GM19023 (cell line): ENCODE measurements around the gene GPR78.

Experiments used
- ATAC-seq: cut with Tn5 transposase; IDR thresholded peaks from one replicate; pipeline ENCODE4 v1.9.1; 2021; ENCODE audit warnings: mild to moderate bottlenecking, moderate library complexity; ENCODE audit not compliant: unreplicated experiment

GPR78 gene

GRCh38 chr4:8597791-8598190, 17.6 kb downstream of the GPR78 start:
- ATAC-seq = no peak

- ATAC-seq = no peak
Observed at GRCh38 chr4:8598391-8599090, 18.3 kb downstream of the GPR78 start.

DNA sequence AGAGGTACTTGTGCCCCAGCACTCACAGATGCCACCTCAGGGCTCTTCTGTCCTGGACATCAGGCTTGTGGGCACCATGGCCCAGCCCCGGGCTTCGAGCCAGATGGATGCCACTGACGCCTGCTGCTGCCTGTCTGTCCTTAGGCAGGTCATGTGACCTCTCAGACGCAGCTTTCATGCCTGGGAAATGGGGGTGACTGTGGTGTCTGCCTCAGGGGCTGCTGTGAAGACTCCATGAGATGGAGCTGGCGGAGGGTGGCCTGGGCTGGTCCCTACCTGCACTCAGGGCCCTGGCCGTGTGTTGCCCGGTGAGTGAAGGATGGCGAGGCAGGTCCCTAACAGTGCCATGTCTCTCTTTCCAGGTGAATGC, 18.9 kb downstream of the GPR78 start:
- ATAC-seq = no peak

DNA sequence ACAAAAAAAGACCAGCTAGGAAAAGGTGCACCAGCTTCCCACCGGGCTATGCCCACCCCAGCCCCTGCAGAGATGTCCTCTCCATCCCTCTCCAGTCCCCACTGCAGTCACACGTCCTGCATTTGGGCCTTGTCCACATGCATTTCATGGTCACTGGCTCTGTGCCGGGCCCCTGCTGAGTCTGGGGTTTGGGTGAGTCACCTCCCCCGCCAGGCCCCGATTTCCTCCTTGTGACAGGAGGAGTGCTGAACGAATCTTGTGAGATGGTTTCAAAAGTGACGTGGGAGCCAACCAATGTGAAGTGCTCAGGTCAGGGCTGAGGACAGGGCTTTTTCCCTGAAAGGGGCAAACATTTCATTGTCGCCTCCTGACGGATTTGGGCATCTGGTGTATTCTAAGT, 19.5 kb downstream of the GPR78 start:
- no peak for ATAC-seq

GRCh38 chr4:8600266-8600665, 20.1 kb downstream of the GPR78 start:
- no peak for ATAC-seq

DNA sequence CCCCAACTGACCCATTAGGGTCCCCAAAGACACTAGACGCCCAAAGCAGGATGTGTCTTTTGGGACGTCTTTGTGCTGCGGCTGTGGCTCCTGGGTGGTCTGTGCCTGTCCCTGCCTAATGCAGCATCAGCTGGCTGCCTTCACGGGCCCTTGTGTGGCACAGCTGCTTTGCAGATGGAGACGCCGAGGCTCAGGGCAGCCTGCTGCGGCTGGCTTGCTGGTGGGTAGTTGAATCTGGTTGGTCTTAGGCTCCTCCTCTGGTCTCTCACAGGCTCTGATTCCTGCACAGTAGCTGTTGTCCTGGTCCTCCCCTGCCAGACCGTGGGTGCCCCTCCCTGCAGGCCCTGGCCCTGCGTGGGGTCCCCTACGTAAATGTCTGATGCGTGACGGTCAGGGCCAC, 20.5 kb downstream of the GPR78 start:
- no peak for ATAC-seq

DNA sequence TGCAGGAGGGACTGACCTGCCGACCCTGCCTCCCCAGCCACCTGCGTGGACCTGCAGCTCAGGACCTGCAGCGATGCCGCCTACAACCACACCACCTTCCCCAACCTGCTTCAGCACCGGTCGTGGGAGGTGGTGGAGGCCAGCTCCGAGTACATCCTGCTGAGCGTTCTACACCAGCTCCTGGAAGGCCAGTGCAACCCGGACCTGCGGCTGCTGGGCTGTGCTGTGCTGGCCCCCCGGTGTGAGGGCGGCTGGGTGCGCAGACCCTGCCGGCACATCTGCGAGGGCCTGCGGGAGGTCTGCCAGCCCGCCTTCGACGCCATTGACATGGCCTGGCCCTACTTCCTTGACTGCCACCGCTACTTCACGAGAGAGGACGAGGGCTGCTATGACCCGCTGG, 20.9 kb downstream of the GPR78 start:
- ATAC-seq = no peak

GRCh38 chr4:8601556-8601955, 21.4 kb downstream of the GPR78 start:
- no peak for ATAC-seq

GRCh38 chr4:8602686-8603430, 22.7 kb downstream of the GPR78 start:
- ATAC-seq = no peak

DNA sequence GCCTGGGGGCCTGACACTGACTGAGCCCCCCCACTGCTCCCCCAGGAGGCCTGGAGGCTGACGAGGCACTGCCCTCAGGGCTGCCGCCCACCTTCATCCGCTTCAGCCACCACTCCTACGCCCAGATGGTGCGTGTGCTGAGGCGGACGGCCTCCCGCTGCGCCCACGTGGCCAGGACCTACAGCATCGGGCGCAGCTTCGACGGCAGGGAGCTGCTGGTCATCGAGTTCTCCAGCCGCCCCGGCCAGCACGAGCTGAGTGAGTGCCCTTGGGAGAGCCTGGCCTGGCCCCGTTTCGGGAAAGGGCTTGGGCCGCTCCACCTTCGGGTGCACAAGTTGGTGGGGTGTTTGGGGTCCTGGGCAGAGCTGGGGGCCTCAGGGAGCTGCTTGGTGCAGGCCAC, 23.7 kb downstream of the GPR78 start:
- no peak for ATAC-seq

GRCh38 chr4:8605289-8605688, 25.1 kb downstream of the GPR78 start:
- ATAC-seq = no peak

GRCh38 chr4:8606476-8606875, 26.3 kb downstream of the GPR78 start:
- ATAC-seq = no peak

DNA sequence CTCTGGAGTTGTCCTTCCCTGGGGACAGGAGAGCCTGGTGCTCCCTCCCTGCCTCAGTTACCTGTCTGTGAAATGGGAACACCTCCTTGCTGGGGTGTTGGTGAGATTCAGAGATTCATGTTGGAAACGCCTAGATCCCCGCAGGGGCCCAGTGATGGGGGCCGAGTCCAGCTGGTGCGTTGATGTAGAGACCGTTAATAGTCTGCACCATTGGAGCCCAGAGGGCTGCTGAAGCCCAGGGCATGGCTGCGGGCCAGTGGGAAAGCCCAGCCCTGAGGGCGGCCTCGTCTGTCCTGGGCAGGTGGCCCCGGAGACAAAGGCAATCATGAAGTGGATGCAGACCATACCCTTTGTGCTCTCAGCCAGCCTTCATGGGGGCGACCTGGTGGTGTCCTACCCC, 26.8 kb downstream of the GPR78 start:
- no peak for ATAC-seq

DNA sequence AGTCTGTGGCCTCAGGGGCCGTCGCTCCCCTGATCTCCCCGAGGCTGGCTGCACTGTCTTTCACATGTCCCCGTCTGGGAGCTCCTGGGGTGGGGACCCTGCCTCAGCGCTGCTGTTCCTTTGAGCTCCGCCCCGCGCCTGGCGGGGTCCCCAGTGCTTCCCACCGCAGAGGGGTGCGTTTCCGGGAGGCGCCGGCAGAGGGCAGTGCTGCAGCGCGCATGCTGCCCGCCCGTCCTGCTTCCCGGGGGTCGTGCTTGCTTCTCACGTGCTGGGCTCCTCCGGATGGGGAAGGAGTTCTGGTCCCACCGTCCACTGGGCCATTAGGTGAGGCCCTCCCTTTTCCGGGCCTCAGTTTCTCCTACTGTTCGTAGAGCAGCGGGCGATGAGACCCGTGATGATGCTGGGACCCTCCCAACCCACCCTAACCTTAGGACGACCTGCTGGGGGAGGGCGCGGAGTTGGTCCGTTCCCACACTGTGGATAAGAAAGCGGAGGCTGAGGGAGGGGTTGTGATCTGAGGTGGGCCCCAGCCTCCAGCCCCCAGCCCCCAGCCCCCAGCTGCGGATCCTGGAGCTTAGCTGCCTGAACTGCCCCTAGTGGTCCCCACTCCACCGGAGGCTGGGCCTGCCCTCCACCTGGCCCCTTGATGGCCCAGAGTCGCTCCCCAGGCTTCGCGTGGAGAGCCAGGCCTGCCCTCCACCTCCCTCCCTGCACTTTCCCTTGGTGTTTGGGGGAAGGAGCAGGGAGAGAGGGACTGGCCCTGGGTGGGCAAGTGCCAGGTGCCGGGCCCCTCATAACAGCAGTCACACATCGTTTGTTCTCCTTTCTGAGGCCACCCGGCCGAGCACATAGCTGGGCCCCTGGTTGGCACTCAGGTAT, 27.6 kb downstream of the GPR78 start:
- ATAC-seq = no peak

GRCh38 chr4:8608714-8609391, 28.7 kb downstream of the GPR78 start:
- ATAC-seq = no peak

- ATAC-seq = no peak
Observed at GRCh38 chr4:8609406-8609805, 29.2 kb downstream of the GPR78 start.

- ATAC-seq = no peak
Observed at GRCh38 chr4:8609824-8610350, 29.7 kb downstream of the GPR78 start.

DNA sequence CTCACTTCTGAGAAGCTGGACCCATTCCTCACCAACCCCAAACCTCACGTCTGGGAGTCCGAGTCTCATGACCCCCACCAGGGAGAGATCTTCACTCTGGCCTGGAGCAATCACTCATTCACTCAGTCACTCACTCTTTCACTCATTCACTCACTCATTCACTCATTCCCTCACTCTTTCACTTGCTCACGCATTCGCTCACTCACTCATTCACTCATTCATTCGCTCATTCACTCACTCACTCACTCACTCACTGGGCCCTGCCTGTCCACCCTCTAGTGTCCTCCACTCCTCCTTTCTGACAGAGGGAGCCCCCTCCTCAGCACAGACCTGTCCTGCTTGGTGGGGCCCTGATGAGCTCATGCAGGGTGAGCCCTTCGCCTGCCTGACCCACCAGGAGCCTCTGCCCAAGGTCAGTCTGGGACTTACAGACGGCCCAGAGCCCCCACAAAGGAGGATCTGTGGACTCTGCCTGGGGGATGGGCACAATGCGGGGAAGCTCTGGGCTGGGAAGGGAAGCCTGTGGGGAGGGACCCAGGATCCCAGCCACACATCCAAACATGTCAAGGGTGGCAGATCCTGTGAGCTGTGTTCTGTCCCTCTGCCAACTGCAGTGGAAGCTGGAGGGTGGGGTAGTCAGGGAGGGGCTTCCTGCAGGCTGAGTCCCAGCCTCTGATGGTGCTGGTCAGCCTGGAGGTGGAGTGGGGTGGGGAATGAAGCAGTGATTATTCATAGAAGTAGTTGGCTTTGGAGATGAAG, 30.8 kb downstream of the GPR78 start:
- ATAC-seq = no peak

GRCh38 chr4:8612646-8613045, 32.5 kb downstream of the GPR78 start:
- ATAC-seq = no peak
